GM11168 (cell line): ENCODE results near the gene GPHN.

Experiments
- in situ Hi-C: fragments of 300-500 bp; cut with MboI; formaldehyde crosslinking; loops from one replicate; pipeline ENCODE4 v1.12.0; 2022; ENCODE audit warnings: low sequenced_read_pairs; ENCODE audit not compliant: unreplicated experiment

Gene GPHN

GRCh38 chr14:67127174-67127573 lies 619.2 kb downstream of the GPHN start:
- in situ Hi-C loops, result loop anchor here (25.0 kb wide), 2 partner anchors 640 to 765 kb away; partner anchors contain the start of gene CCDC196

GRCh38 chr14:67129768-67130167 lies 621.8 kb downstream of the GPHN start:
- in situ Hi-C loops, result loop anchor here (25.0 kb wide), 2 partner anchors 642 to 767 kb away; partner anchors contain the start of gene CCDC196

- in situ Hi-C loops, result loop anchor here (25.0 kb wide), 2 partner anchors 644 to 769 kb away; partner anchors contain the start of gene CCDC196
Measured at GRCh38 chr14:67131691-67132090, 623.7 kb downstream of the GPHN start.

GRCh38 chr14:67133144-67133543 lies 625.2 kb downstream of the GPHN start:
- in situ Hi-C loops, result loop anchor here (25.0 kb wide), 2 partner anchors 646 to 771 kb away; partner anchors contain the start of gene CCDC196

GRCh38 chr14:67133595-67134441 lies 625.9 kb downstream of the GPHN start:
- in situ Hi-C loops, result loop anchor here (25.0 kb wide), 2 partner anchors 647 to 772 kb away; partner anchors contain the start of gene CCDC196

GRCh38 chr14:67137744-67138371 lies 629.9 kb downstream of the GPHN start:
- in situ Hi-C loops, result loop anchor here (25.0 kb wide), 2 partner anchors 651 to 776 kb away; partner anchors contain the start of gene CCDC196

GRCh38 chr14:67140556-67140955 lies 632.6 kb downstream of the GPHN start:
- in situ Hi-C loops, result loop anchor here (25.0 kb wide), 2 partner anchors 653 to 778 kb away; partner anchors contain the start of gene CCDC196

- in situ Hi-C loops, result loop anchor here (25.0 kb wide), 2 partner anchors 654 to 779 kb away; partner anchors contain the start of gene CCDC196
Measured at GRCh38 chr14:67141146-67141900, 633.4 kb downstream of the GPHN start.

GRCh38 chr14:67151082-67151666 lies 643.2 kb downstream of the GPHN start:
- in situ Hi-C loops, result loop anchor here (10.0 kb wide), 1 partner anchor 516 kb away; no protein-coding TSS in a partner anchor

- in situ Hi-C loops, result loop anchor here (10.0 kb wide), 1 partner anchor 524 kb away; no protein-coding TSS in a partner anchor
Measured at GRCh38 chr14:67158566-67158965, 650.6 kb downstream of the GPHN start.

GRCh38 chr14:67162385-67162784 lies 654.4 kb downstream of the GPHN start:
- in situ Hi-C loops, result loop anchor here (5.0 kb wide), 1 partner anchor 120 kb away; no protein-coding TSS in a partner anchor

- in situ Hi-C loops, result no loop called here
Measured at GRCh38 chr14:67166450-67166853, 658.5 kb downstream of the GPHN start.

- in situ Hi-C loops, result no loop called here
Measured at GRCh38 chr14:67167420-67168109, 659.6 kb downstream of the GPHN start.

- in situ Hi-C loops, result no loop called here
Measured at GRCh38 chr14:67168110-67168441, 660.1 kb downstream of the GPHN start.

- in situ Hi-C loops, result no loop called here
Measured at GRCh38 chr14:67170660-67171059, 662.7 kb downstream of the GPHN start.

- in situ Hi-C loops, result no loop called here
Measured at GRCh38 chr14:67172056-67172455, 664.1 kb downstream of the GPHN start.

GRCh38 chr14:67172520-67172919 lies 664.6 kb downstream of the GPHN start:
- in situ Hi-C loops, result no loop called here

- in situ Hi-C loops, result no loop called here
Measured at GRCh38 chr14:67173719-67174118, 665.8 kb downstream of the GPHN start.

- in situ Hi-C loops, result no loop called here
Measured at GRCh38 chr14:67186172-67186768, 678.3 kb downstream of the GPHN start.
